Calu3 (cell line): ENCODE measurements around the gene EGF. TPM values are rescaled to one million over a fixed set of nuclear protein-coding genes. Genes with fewer than 3 reads are reported as not detected.

Experiments
- BruUV-seq: library from RNA; stranded (reverse); fragments of 400-500 nt; replicated peaks from 2 replicates; lab custom pipeline; 2021; lab: Mats Ljungman, UMichigan
- CTCF ChIA-PET: fragments of 300-600 bp; sonication (Branson Sonifier 250); formaldehyde crosslinking; loops from one replicate; lab custom pipeline; 2022; ENCODE audit warnings: antibody characterized with exemption; lab: Charles Lee
- DNase-seq: peaks from one replicate; pipeline ENCODE4 v3.0.0; 2022
- H3K27ac Mint-ChIP-seq: one replicate; pipeline ENCODE4 v1.8.0; 2022; ENCODE audit warnings: mixed read lengths; ENCODE audit not compliant: unreplicated experiment
- H3K27me3 Mint-ChIP-seq: one replicate; pipeline ENCODE4 v1.8.0; 2022; ENCODE audit warnings: mixed read lengths; ENCODE audit not compliant: unreplicated experiment
- H3K36me3 Mint-ChIP-seq: one replicate; pipeline ENCODE4 v1.8.0; 2022; ENCODE audit warnings: mild to moderate bottlenecking, moderate library complexity, mixed read lengths; ENCODE audit not compliant: insufficient read depth, unreplicated experiment
- H3K4me1 Mint-ChIP-seq: one replicate; pipeline ENCODE4 v1.8.0; 2022; ENCODE audit warnings: mild to moderate bottlenecking, low read depth, mixed read lengths; ENCODE audit not compliant: unreplicated experiment
- H3K4me3 Mint-ChIP-seq: one replicate; pipeline ENCODE4 v1.8.0; 2022; ENCODE audit warnings: mild to moderate bottlenecking, low read depth, moderate library complexity, mixed read lengths; ENCODE audit not compliant: unreplicated experiment
- H3K9me3 Mint-ChIP-seq: one replicate; pipeline ENCODE4 v1.8.0; 2022; ENCODE audit warnings: low read depth, mixed read lengths; ENCODE audit not compliant: unreplicated experiment
- intact Hi-C: fragments of 100-400 bp; cut with micrococcal nuclease; formaldehyde crosslinking; loops from one replicate; pipeline ENCODE4 v1.10.0; 2022; ENCODE audit not compliant: unreplicated experiment
- total RNA-seq: library from RNA; stranded (reverse); gene quantifications from 2 replicates; pipeline ENCODE4 v1.2.3, GENCODE V29; 2022
- TF ChIP-seq, protein P1 (sequence below): fragments of 200-600 bp; IDR thresholded peaks from one replicate; pipeline ENCODE4 v1.8.0; 2022; ENCODE audit warnings: antibody characterized with exemption; ENCODE audit not compliant: unreplicated experiment

The EGF gene
- total RNA-seq, 1 experiment from 2014 or later, result 1.4 TPM

- no peaks in the 10 kb centered on the region for H3K36me3 Mint-ChIP-seq
- peaks cover 20% of the 10 kb centered on the region for H3K4me1 Mint-ChIP-seq
- peak; percentile 34 for DNase-seq
- intact Hi-C loops, result no loop called here
- no peaks in the 10 kb centered on the region for H3K9me3 Mint-ChIP-seq
- no TSS peak for BruUV-seq
- H3K4me3 Mint-ChIP-seq, result no peak overlapping the region
- TF ChIP-seq, protein P1, sequence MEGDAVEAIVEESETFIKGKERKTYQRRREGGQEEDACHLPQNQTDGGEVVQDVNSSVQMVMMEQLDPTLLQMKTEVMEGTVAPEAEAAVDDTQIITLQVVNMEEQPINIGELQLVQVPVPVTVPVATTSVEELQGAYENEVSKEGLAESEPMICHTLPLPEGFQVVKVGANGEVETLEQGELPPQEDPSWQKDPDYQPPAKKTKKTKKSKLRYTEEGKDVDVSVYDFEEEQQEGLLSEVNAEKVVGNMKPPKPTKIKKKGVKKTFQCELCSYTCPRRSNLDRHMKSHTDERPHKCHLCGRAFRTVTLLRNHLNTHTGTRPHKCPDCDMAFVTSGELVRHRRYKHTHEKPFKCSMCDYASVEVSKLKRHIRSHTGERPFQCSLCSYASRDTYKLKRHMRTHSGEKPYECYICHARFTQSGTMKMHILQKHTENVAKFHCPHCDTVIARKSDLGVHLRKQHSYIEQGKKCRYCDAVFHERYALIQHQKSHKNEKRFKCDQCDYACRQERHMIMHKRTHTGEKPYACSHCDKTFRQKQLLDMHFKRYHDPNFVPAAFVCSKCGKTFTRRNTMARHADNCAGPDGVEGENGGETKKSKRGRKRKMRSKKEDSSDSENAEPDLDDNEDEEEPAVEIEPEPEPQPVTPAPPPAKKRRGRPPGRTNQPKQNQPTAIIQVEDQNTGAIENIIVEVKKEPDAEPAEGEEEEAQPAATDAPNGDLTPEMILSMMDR, result no peak
- CTCF ChIA-PET, result no interaction called here
- no peaks in the 10 kb centered on the region for H3K27me3 Mint-ChIP-seq
- H3K27ac Mint-ChIP-seq, result peak overlapping the region; percentile 66
These were observed 55.3 kb downstream of the EGF start for GRCh38 chr4:109967798-109968520.

DNA sequence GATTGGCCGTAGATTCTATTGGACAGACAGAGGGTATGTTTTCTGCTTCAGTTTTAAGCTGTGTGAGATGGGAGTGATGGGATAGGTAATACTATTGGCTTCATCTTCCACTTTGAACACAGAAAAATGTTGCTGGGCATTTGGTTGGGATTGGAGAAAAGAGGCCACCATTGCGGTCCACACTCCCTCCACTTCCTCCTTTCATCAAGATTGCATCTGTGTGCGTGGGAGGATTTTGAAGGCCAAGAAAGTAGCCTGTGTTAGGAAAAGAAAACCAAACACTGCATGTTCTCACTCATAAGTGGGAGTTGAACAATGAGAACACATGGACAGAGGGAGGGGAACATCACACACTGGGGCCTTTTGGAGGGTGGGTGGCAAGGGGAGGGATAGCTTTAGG is 56.4 kb downstream of the EGF start:
- no peaks in the 10 kb centered on the region for H3K36me3 Mint-ChIP-seq
- H3K4me1 Mint-ChIP-seq, result peaks cover 27% of the 10 kb centered on the region
- CTCF ChIA-PET, result no interaction called here
- H3K9me3 Mint-ChIP-seq, result no peaks in the 10 kb centered on the region
- intact Hi-C loops, result no loop called here
- H3K27me3 Mint-ChIP-seq, result no peaks in the 10 kb centered on the region
- no peak overlapping the region for H3K27ac Mint-ChIP-seq
- BruUV-seq, result no TSS peak
- TF ChIP-seq, protein P1, result no peak
- H3K4me3 Mint-ChIP-seq, result no peak overlapping the region
- no peak for DNase-seq

DNA sequence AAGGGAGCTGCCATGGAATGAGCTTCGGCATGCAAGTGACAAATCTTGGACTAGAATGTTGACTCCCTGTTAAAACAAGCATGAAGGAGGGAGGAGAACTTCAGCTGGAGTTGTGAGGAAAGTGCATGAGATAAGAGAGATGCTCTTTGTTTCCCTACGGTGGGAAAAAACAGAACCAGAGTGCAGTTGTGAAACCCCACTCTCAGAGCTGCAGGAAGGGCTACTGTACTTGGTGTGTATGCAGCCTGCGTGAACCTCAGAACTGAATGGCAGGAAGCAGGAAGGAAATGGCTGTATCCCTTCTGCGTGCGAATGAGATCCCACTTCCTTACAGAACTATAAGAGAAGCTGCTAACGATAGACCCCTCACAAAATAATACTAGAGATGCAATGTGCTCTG is 57.2 kb downstream of the EGF start:
- Mint-ChIP-seq H3K4me1 (peaks cover 27% of the 10 kb centered on the region), H3K9me3 (no peaks in the 10 kb centered on the region), H3K36me3 (no peaks in the 10 kb centered on the region), H3K27ac (no peak overlapping the region), H3K27me3 (no peaks in the 10 kb centered on the region), H3K4me3 (no peak overlapping the region)
- CTCF ChIA-PET, result no interaction called here
- TF ChIP-seq, protein P1, result no peak
- no TSS peak for BruUV-seq
- DNase-seq, result no peak
- intact Hi-C loops, result loop anchor here (10.0 kb wide), 1 partner anchor 265 kb away; the partner anchor contains the start of gene CASP6

DNA sequence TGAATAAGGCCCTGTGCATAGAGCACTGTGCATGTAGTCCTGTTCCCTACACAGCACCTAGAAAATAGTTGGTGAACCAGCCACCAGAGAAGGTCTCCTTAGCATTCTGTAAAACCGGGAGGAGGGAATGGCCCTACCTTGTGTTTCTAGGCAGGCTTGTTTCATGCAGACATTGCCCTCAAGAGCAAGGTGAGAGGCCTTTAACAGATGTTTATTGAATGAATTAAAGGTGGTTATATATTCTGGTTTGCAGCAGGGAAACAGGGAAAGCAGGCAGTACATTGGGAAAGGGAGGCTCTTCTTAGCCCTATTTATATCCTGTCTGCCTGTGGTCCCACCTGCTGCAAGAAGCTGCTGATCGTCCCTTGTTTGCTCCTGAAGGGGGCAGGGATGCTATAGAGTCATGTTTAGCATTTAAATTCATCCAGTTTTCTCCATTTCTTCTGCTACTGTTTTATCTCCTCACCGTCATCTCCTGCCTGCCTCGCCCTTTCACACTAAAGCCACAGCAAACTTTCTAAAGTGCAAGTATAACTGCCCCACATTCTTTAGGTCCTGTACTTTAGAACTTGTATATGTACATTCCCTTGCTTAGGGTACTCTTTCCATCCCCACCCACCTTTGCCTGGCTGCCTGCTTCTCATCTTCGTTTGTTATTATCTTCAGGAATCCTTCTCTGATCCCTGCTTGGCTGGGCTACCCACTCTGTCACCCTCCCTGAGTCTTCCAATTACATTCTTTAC is 60.3 kb downstream of the EGF start:
- peaks cover 8% of the 10 kb centered on the region for H3K4me1 Mint-ChIP-seq
- H3K27me3 Mint-ChIP-seq, result no peaks in the 10 kb centered on the region
- TF ChIP-seq, protein P1, result no peak
- no peaks in the 10 kb centered on the region for H3K9me3 Mint-ChIP-seq
- CTCF ChIA-PET, result interaction anchor here (0.5 kb wide), 1 partner anchor 25 kb away, joined by 3 read pairs; no protein-coding TSS in a partner anchor
- DNase-seq, result no peak
- peak overlapping the region; percentile 8 for H3K27ac Mint-ChIP-seq
- intact Hi-C loops, result loop anchor here (10.0 kb wide), 1 partner anchor 268 kb away; the partner anchor contains the start of gene CASP6
- no TSS peak for BruUV-seq
- H3K36me3 Mint-ChIP-seq, result no peaks in the 10 kb centered on the region
- no peak overlapping the region for H3K4me3 Mint-ChIP-seq
